Chondrocyte (in vitro differentiated cells): ENCODE data around the gene EGFR. TPM values are rescaled to one million over a fixed set of nuclear protein-coding genes. Genes with fewer than 3 reads are reported as not detected.

Experiments
- DNase-seq: peaks from one replicate; pipeline ENCODE4 v3.0.0; 2021; ENCODE audit warnings: mixed read lengths, low spot score
- H3K27ac Mint-ChIP-seq: one replicate; pipeline ENCODE4 v1.8.0; 2021; ENCODE audit warnings: mild to moderate bottlenecking, moderate library complexity, mixed read lengths; ENCODE audit not compliant: unreplicated experiment
- H3K27me3 Mint-ChIP-seq: 2 replicates; pipeline ENCODE4 v1.8.0; 2021; ENCODE audit warnings: low read depth, mixed read lengths
- H3K36me3 Mint-ChIP-seq: 2 replicates; pipeline ENCODE4 v1.8.0; 2021; ENCODE audit warnings: low read depth, mixed read lengths
- H3K4me1 Mint-ChIP-seq: 2 replicates; pipeline ENCODE4 v1.8.0; 2021; ENCODE audit warnings: low read depth, mild to moderate bottlenecking, mixed read lengths
- H3K4me3 Mint-ChIP-seq: one replicate; pipeline ENCODE4 v1.8.0; 2021; ENCODE audit warnings: mild to moderate bottlenecking, moderate library complexity, mixed read lengths; ENCODE audit not compliant: unreplicated experiment
- H3K9me3 Mint-ChIP-seq: 2 replicates; pipeline ENCODE4 v1.8.0; 2021; ENCODE audit warnings: low read depth, mixed read lengths
- CTCF ChIP-seq: fragments of 200-600 bp; sonication (generic); IDR thresholded peaks from 2 replicates; pipeline ENCODE4 v1.5.0; 2021; ENCODE audit warnings: antibody characterized with exemption, mild to moderate bottlenecking, moderate library complexity
- total RNA-seq: library from RNA; stranded (reverse); gene quantifications from 3 replicates; pipeline ENCODE4 v1.2.1, GENCODE V29; 2021

Gene EGFR
- total RNA-seq, 1 donor from 2014 or later, result 25.5 TPM

- H3K9me3 Mint-ChIP-seq, result no peaks in the 10 kb centered on the region
Measured at GRCh38 chr7:55260676-55261385, 242.0 kb downstream of the EGFR start.

More at GRCh38 chr7:55260676-55261385, 242.0 kb downstream of the EGFR start:
- Mint-ChIP-seq H3K27ac (no peak overlapping the region), H3K36me3 (no peaks in the 10 kb centered on the region), H3K4me1 (no peaks in the 10 kb centered on the region), H3K4me3 (no peak overlapping the region), H3K27me3 (peaks cover 37% of the 10 kb centered on the region)
- TF ChIP-seq CTCF, result no peak
- no peak for DNase-seq
